G401.6 (cell line): Measurements from ENCODE around the gene OVCA2.

ENCODE experiments used
- FAIRE-seq: peaks from 2 replicates; lab custom pipeline; 2012; peaks lifted over from hg19 to GRCh38; lab: Jason Lieb, UNC

The OVCA2 gene

GRCh38 chr17:2015314-2015713, 26.5 kb upstream of the OVCA2 start:
- FAIRE-seq, result no peak

GRCh38 chr17:2016494-2016893, 25.3 kb upstream of the OVCA2 start:
- FAIRE-seq, result no peak

GRCh38 chr17:2017274-2017941, 24.4 kb upstream of the OVCA2 start:
- no peak for FAIRE-seq

- FAIRE-seq, result no peak
Observed at GRCh38 chr17:2018716-2019510, 22.9 kb upstream of the OVCA2 start.

GRCh38 chr17:2019723-2020122, 22.1 kb upstream of the OVCA2 start:
- FAIRE-seq, result no peak

GRCh38 chr17:2020721-2021120, 21.1 kb upstream of the OVCA2 start:
- no peak for FAIRE-seq

GRCh38 chr17:2022647-2023240, 19.1 kb upstream of the OVCA2 start:
- no peak for FAIRE-seq

- no peak for FAIRE-seq
Observed at GRCh38 chr17:2023256-2023655, 18.6 kb upstream of the OVCA2 start.

GRCh38 chr17:2023692-2024571, 17.9 kb upstream of the OVCA2 start:
- FAIRE-seq, result no peak

GRCh38 chr17:2024572-2025219, 17.1 kb upstream of the OVCA2 start:
- no peak for FAIRE-seq

GRCh38 chr17:2025220-2025621, 16.6 kb upstream of the OVCA2 start, which contains the start of gene RTN4RL1:
Gene RTN4RL1, minus strand, starts transcription at chr17:2025334. Its CDS starts 469 bp downstream, at chr17:2024865.
- peak; percentile 90 for FAIRE-seq

GRCh38 chr17:2025622-2026309, 16.1 kb upstream of the OVCA2 start:
- peak; percentile 15 for FAIRE-seq

- FAIRE-seq, result no peak
Observed at GRCh38 chr17:2027528-2028233, 14.1 kb upstream of the OVCA2 start.

GRCh38 chr17:2028234-2028614, 13.6 kb upstream of the OVCA2 start:
- FAIRE-seq, result no peak

- no peak for FAIRE-seq
Observed at GRCh38 chr17:2028737-2029136, 13.1 kb upstream of the OVCA2 start.

- FAIRE-seq, result peak; percentile 95
Observed at GRCh38 chr17:2029911-2030778, 11.7 kb upstream of the OVCA2 start, which contains the start of gene DPH1. Gene DPH1, plus strand, starts transcription at chr17:2030153. Its CDS starts 17 bp downstream, at chr17:2030170.

GRCh38 chr17:2030779-2031163, 11.1 kb upstream of the OVCA2 start:
- FAIRE-seq, result no peak

- peak; percentile 98 for FAIRE-seq
Observed at GRCh38 chr17:2033153-2033552, 8.7 kb upstream of the OVCA2 start.

GRCh38 chr17:2034157-2034556, 7.7 kb upstream of the OVCA2 start:
- no peak for FAIRE-seq
